Suprapubic skin (tissue), 4 donors: ENCODE measurements around the gene PYDC2. TPM values are rescaled to one million over a fixed set of nuclear protein-coding genes. Genes with fewer than 3 reads are reported as not detected.

ENCODE experiments used
- DNase-seq, 2 donors: peaks; one replicate each; pipeline ENCODE4 v3.0.0-alpha.2; 2019; ENCODE audit warnings: low spot score in 2 of 2
- H3K27ac ChIP-seq: fragments of 200-600 bp; sonication (generic); one replicate; pipeline ENCODE4 v1.5.1; 2019
- H3K27me3 ChIP-seq: fragments of 200-600 bp; sonication (generic); one replicate; pipeline ENCODE4 v1.5.1; 2019
- H3K36me3 ChIP-seq: fragments of 200-600 bp; sonication (generic); one replicate; pipeline ENCODE4 v1.5.1; 2019
- H3K4me1 ChIP-seq: fragments of 200-600 bp; sonication (generic); one replicate; pipeline ENCODE4 v1.5.1; 2019
- H3K4me3 ChIP-seq: fragments of 200-600 bp; sonication (generic); one replicate; pipeline ENCODE4 v1.5.1; 2019; ENCODE audit warnings: mild to moderate bottlenecking
- H3K9me3 ChIP-seq: fragments of 200-600 bp; sonication (generic); one replicate; pipeline ENCODE4 v1.5.1; 2019
- CTCF ChIP-seq, 2 donors: fragments of 200-600 bp in 1 of 2; fragments of 450-650 bp in 1 of 2; sonication (generic) in 1 of 2; IDR thresholded peaks; one replicate each; pipeline ENCODE4 v1.5.1; 2016 to 2019; ENCODE audit warnings: antibody characterized with exemption in 2 of 2, mild to moderate bottlenecking in 1 of 2, moderate library complexity in 1 of 2
- EP300 ChIP-seq: sonication (generic); formaldehyde crosslinking; IDR thresholded peaks from one replicate; pipeline ENCODE4 v1.6.1; 2017; ENCODE audit warnings: antibody characterized with exemption
- POLR2A ChIP-seq, 2 donors: fragments of 450-650 bp; IDR thresholded peaks; one replicate each; pipeline ENCODE4 v1.6.1; 2017; ENCODE audit warnings: antibody characterized with exemption in 2 of 2, mild to moderate bottlenecking in 2 of 2, moderate library complexity in 2 of 2
- POLR2AphosphoS5 ChIP-seq, 3 donors: sonication (generic); formaldehyde crosslinking; IDR thresholded peaks; one replicate each; pipeline ENCODE4 v1.6.1; 2017; ENCODE audit warnings: antibody characterized with exemption in 3 of 3
- WGBS: methylation state at CpG from one replicate; pipeline ENCODE4 v1.1.5; 2018; 5-methylcytosine and 5-hydroxymethylcytosine counted together
- total RNA-seq, 4 donors: library from RNA; depleted of rRNA; stranded (reverse); fragments of >200 nt; gene quantifications; one replicate each; pipeline ENCODE4 v1.1.0, GENCODE V29; 2016

PYDC2 gene
- total RNA-seq, 4 donors from 2014 or later: not detected

- Histone ChIP-seq H3K4me1 (no peaks in the 10 kb centered on the region), H3K36me3 (no peaks in the 10 kb centered on the region), H3K9me3 (no peaks in the 10 kb centered on the region), H3K27ac (no peak overlapping the region), H3K4me3 (no peak overlapping the region), H3K27me3 (no peaks in the 10 kb centered on the region)
- WGBS: 78% methylated on average over 1 of the region's 1 CpG
- TF ChIP-seq POLR2A (IDR thresholded peaks at IDR 0.05) (no peak), EP300 (no peak), POLR2AphosphoS5 (IDR thresholded peaks at IDR 0.05) (no peak), CTCF (IDR thresholded peaks at IDR 0.05) (no peak)
- no peak for DNase-seq
Observed at GRCh38 chr3:191449256-191449655, 11.7 kb upstream of the PYDC2 start.

- no peak overlapping the region for H3K27ac ChIP-seq
- no peak for DNase-seq
- no peaks in the 10 kb centered on the region for H3K9me3 ChIP-seq
- no peaks in the 10 kb centered on the region for H3K27me3 ChIP-seq
- 29% methylated on average over 3 of the region's 3 CpGs for WGBS
- H3K4me3 ChIP-seq: no peak overlapping the region
- no peaks in the 10 kb centered on the region for H3K36me3 ChIP-seq
- TF ChIP-seq POLR2AphosphoS5 (IDR thresholded peaks at IDR 0.05): no peak
- TF ChIP-seq CTCF (IDR thresholded peaks at IDR 0.05): no peak
- no peak for TF ChIP-seq POLR2A (IDR thresholded peaks at IDR 0.05)
- H3K4me1 ChIP-seq: no peaks in the 10 kb centered on the region
Observed at GRCh38 chr3:191455257-191455952, 5.6 kb upstream of the PYDC2 start.

GRCh38 chr3:191460360-191460759 is 603 bp upstream of the PYDC2 start:
- Histone ChIP-seq H3K36me3 (no peaks in the 10 kb centered on the region), H3K9me3 (no peaks in the 10 kb centered on the region), H3K4me3 (no peak overlapping the region), H3K4me1 (no peaks in the 10 kb centered on the region), H3K27ac (no peak overlapping the region), H3K27me3 (no peaks in the 10 kb centered on the region)
- TF ChIP-seq POLR2AphosphoS5 (IDR thresholded peaks at IDR 0.05) (no peak), CTCF (IDR thresholded peaks at IDR 0.05) (no peak), EP300 (no peak), POLR2A (IDR thresholded peaks at IDR 0.05) (no peak)
- 85% methylated on average over 2 of the region's 2 CpGs for WGBS
- DNase-seq: no peak

- Histone ChIP-seq H3K4me1 (no peaks in the 10 kb centered on the region), H3K36me3 (no peaks in the 10 kb centered on the region), H3K9me3 (no peaks in the 10 kb centered on the region), H3K27ac (no peak overlapping the region), H3K4me3 (no peak overlapping the region), H3K27me3 (no peaks in the 10 kb centered on the region)
- DNase-seq: no peak
- TF ChIP-seq POLR2AphosphoS5 (IDR thresholded peaks at IDR 0.05) (no peak), EP300 (no peak), POLR2A (IDR thresholded peaks at IDR 0.05) (no peak), CTCF (IDR thresholded peaks at IDR 0.05) (no peak)
Observed at GRCh38 chr3:191470080-191470479, 9.1 kb downstream of the PYDC2 start.

- Histone ChIP-seq H3K4me3 (no peak overlapping the region), H3K27ac (no peak overlapping the region), H3K4me1 (no peaks in the 10 kb centered on the region), H3K36me3 (no peaks in the 10 kb centered on the region), H3K27me3 (no peaks in the 10 kb centered on the region), H3K9me3 (no peaks in the 10 kb centered on the region)
- DNase-seq: no peak
- no peak for TF ChIP-seq POLR2AphosphoS5 (IDR thresholded peaks at IDR 0.05)
- TF ChIP-seq POLR2A (IDR thresholded peaks at IDR 0.05): no peak
- no peak for TF ChIP-seq EP300
- no peak for TF ChIP-seq CTCF (IDR thresholded peaks at IDR 0.05)
- 74% methylated on average over 2 of the region's 2 CpGs for WGBS
Observed at GRCh38 chr3:191470545-191470944, 9.6 kb downstream of the PYDC2 start.
